Gastroesophageal sphincter (tissue), 4 donors: ENCODE measurements around the gene SUN1. TPM values are rescaled to one million over a fixed set of nuclear protein-coding genes. Genes with fewer than 3 reads are reported as not detected.
A peak's percentile ranks its signal among the peaks of the same experiment; 100 is the strongest.

Experiments used
- ATAC-seq: fragments of 150-250 bp; one replicate; pipeline ENCODE4 v1.9.1; 2016; ENCODE audit warnings: mild to moderate bottlenecking, moderate library complexity
- H3K27ac ChIP-seq, 4 donors: fragments of 200-600 bp; sonication (generic) in 3 of 4; 1 replicate in 3 of 4; 2 replicates in 1 of 4; pipeline ENCODE4 v1.5.1; 2016 to 2019
- H3K27me3 ChIP-seq: fragments of 200-600 bp; sonication (generic); one replicate; pipeline ENCODE4 v1.5.1; 2019
- H3K36me3 ChIP-seq, 2 donors: fragments of 200-600 bp; sonication (generic); one replicate each; pipeline ENCODE4 v1.5.1; 2019; ENCODE audit warnings: control low read depth in 1 of 2
- H3K4me1 ChIP-seq, 3 donors: fragments of 200-600 bp; sonication (generic); 1 replicate in 2 of 3; 2 replicates in 1 of 3; pipeline ENCODE4 v1.5.1; 2016 to 2019; ENCODE audit warnings: control low read depth in 2 of 3
- H3K4me3 ChIP-seq, 2 donors: fragments of 200-600 bp; sonication (generic); one replicate each; pipeline ENCODE4 v1.5.1; 2019; ENCODE audit warnings: mild to moderate bottlenecking in 1 of 2, moderate library complexity in 1 of 2
- H3K9me3 ChIP-seq, 3 donors: fragments of 200-600 bp; sonication (generic); one replicate each; pipeline ENCODE4 v1.5.1; 2017 to 2019; ENCODE audit warnings: control low read depth in 2 of 3
- CTCF ChIP-seq, 4 experiments: fragments of 200-600 bp in 2 of 4; fragments of 450-650 bp in 2 of 4; sonication (generic) in 1 of 4; IDR thresholded peaks; one replicate each; pipeline ENCODE4 v1.5.1; 2017 to 2019; ENCODE audit warnings: antibody characterized with exemption in 4 of 4, mild to moderate bottlenecking in 2 of 4, moderate library complexity in 2 of 4
- EP300 ChIP-seq: sonication (generic); formaldehyde crosslinking; IDR thresholded peaks from one replicate; pipeline ENCODE4 v1.6.1; 2017; ENCODE audit warnings: antibody characterized with exemption, mild to moderate bottlenecking
- POLR2A ChIP-seq, 2 donors: fragments of 450-650 bp; IDR thresholded peaks; one replicate each; pipeline ENCODE4 v1.6.1; 2017; ENCODE audit warnings: antibody characterized with exemption in 2 of 2, mild to moderate bottlenecking in 2 of 2, moderate library complexity in 1 of 2
- POLR2AphosphoS5 ChIP-seq: sonication (generic); formaldehyde crosslinking; IDR thresholded peaks from one replicate; pipeline ENCODE4 v1.6.1; 2017; ENCODE audit warnings: antibody characterized with exemption
- WGBS, 2 donors: methylation state at CpG; one replicate each; pipeline ENCODE4 v1.1.5; 2018; ENCODE audit warnings: low coverage in 1 of 2; 5-methylcytosine and 5-hydroxymethylcytosine counted together
- total RNA-seq, 4 donors: library from RNA; depleted of rRNA; stranded (reverse); fragments of >200 nt; gene quantifications; one replicate each; pipeline ENCODE4 v1.1.0, GENCODE V29; 2016

SUN1 gene
- total RNA-seq, 4 donors from 2014 or later, result 151 to 261 (median 231) TPM

- no peaks in the 10 kb centered on the region for H3K27me3 ChIP-seq
- H3K4me1 ChIP-seq, result peaks cover 11 to 100% (median 61%) of the 10 kb centered on the region in 3 donors
- H3K36me3 ChIP-seq, result peaks cover 0 to 6% of the 10 kb centered on the region in 2 donors
- H3K27ac ChIP-seq, result peak overlapping the region; percentile 90 to 96 (median 92)
- WGBS, 2 donors, result 57% methylated on average over 4 to 11 of the region's 12 CpGs
- ATAC-seq, result no peak
- no peaks in the 10 kb centered on the region for H3K9me3 ChIP-seq
- no peak for TF ChIP-seq EP300
- no peak for TF ChIP-seq POLR2A (IDR thresholded peaks at IDR 0.05)
- no peak for TF ChIP-seq CTCF (IDR thresholded peaks at IDR 0.05)
- TF ChIP-seq POLR2AphosphoS5, result no peak
- no peak overlapping the region for H3K4me3 ChIP-seq
Measured at GRCh38 chr7:830069-830468, 2.2 kb upstream of the SUN1 start.

DNA sequence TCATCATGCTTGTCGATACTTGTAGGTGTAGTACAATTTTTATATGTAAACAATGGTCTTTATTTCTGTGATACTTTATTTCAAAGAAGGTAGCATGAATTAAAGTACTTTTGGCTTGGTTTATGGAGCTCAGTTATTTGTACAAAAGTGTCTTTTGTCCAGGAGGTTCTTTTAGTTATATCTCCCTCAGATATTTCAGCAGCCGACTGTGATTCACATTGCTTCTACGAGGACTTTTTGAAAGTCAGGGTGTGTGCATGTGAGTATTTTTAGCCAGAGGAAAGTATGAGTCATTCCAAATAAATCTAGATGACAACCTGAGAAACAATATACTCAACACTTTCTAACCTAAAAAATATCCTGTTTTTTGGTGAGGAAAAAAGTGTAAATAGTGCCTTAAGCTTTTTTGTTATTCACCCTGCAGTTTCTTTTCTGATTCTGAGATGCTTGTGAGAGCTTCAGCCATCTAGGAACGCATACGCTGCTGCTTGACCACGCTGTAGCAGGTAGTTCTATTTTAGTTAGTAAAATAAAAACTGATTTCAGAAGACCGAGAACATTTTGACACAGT, 595 bp upstream of the SUN1 start:
- Histone ChIP-seq H3K27ac (peak overlapping the region; percentile 90 to 96 (median 92)), H3K9me3 (no peaks in the 10 kb centered on the region), H3K4me1 (peaks cover 11 to 100% (median 60%) of the 10 kb centered on the region in 3 donors), H3K27me3 (no peaks in the 10 kb centered on the region), H3K36me3 (peaks cover 0 to 6% of the 10 kb centered on the region in 2 donors), H3K4me3 (peak overlapping the region; percentile 4 to 28)
- peak; percentile 83 for ATAC-seq
- no peak for TF ChIP-seq EP300
- TF ChIP-seq CTCF (IDR thresholded peaks at IDR 0.05), result no peak
- peak in 1 of 2 donors; percentile 31 for TF ChIP-seq POLR2A (IDR thresholded peaks at IDR 0.05)
- peak; percentile 93 for TF ChIP-seq POLR2AphosphoS5
- 6 to 21% methylated on average over 6 to 7 of the region's 7 CpGs for WGBS, 2 donors

DNA sequence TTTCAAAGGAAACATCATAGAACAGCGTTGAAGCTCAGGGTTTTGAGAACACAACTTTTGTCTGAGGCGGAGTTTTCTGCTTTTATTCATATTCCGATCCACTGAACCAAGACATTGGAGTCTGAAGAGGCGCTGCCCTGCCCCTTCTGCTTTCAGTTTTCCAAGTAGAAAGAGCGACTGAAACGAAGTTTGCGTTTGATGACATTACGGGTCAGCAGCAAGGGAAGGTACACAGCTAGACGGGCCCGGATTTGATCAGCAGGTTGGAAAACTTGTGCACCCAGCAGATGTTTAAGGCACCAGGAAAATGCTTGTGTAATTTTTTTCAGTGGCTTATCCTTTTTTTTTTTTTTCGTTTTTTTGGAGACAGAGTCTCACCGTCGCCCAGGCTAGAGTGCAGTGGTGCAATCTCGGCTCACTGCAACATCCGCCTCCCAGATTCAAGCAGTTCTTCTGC, 720 bp downstream of the SUN1 start:
- 31 to 39% methylated on average over 10 to 15 of the region's 15 CpGs for WGBS, 2 donors
- ATAC-seq, result no peak
- Histone ChIP-seq H3K4me3 (peak overlapping the region in 1 of 2 donors; percentile 1), H3K36me3 (peaks cover 0 to 6% of the 10 kb centered on the region in 2 donors), H3K27ac (peak overlapping the region; percentile 90 to 96 (median 92)), H3K9me3 (no peaks in the 10 kb centered on the region), H3K27me3 (no peaks in the 10 kb centered on the region), H3K4me1 (peaks cover 11 to 100% (median 65%) of the 10 kb centered on the region in 3 donors)
- no peak for TF ChIP-seq POLR2A (IDR thresholded peaks at IDR 0.05)
- TF ChIP-seq POLR2AphosphoS5, result no peak
- TF ChIP-seq EP300, result no peak
- no peak for TF ChIP-seq CTCF (IDR thresholded peaks at IDR 0.05)

DNA sequence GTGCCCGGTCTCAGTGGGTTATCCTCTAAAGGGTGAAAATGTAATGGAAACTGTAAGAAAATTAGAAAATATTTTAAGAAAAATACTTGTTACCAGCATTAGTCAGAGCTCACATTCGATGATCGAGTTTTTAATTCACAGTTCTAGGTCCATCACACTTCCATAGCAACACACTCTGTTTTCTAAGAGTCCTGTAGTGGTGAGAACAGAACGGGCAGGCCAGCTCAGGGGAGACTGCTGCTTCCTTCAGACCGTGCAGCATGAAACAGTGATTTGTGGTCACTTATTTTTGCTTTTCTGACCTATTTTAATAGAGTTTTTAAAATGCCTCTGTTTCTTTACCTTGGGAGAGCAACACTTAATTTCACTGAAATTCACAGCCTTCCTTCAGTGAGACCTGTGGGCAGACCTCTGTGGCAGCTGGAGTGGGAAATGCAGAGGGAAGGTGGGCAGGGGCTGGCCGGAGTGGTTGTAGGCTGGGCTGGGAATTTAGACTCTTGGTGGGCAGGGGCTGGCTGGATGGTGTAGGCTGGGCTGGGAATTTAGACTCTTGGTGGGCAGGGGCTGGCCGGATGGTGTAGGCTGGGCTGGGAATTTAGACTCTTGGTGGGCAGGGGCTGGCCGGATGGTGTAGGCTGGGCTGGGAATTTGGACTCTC, 1.5 kb downstream of the SUN1 start:
- Histone ChIP-seq H3K9me3 (no peaks in the 10 kb centered on the region), H3K4me3 (no peak overlapping the region), H3K27me3 (no peaks in the 10 kb centered on the region), H3K4me1 (peaks cover 11 to 100% (median 66%) of the 10 kb centered on the region in 3 donors), H3K36me3 (peaks cover 0 to 8% of the 10 kb centered on the region in 2 donors), H3K27ac (peak overlapping the region; percentile 90 to 96 (median 92))
- TF ChIP-seq CTCF (IDR thresholded peaks at IDR 0.05) (no peak), EP300 (no peak)
- no peak for ATAC-seq
- 20 to 45% methylated on average over 8 of the region's 8 CpGs for WGBS, 2 donors

DNA sequence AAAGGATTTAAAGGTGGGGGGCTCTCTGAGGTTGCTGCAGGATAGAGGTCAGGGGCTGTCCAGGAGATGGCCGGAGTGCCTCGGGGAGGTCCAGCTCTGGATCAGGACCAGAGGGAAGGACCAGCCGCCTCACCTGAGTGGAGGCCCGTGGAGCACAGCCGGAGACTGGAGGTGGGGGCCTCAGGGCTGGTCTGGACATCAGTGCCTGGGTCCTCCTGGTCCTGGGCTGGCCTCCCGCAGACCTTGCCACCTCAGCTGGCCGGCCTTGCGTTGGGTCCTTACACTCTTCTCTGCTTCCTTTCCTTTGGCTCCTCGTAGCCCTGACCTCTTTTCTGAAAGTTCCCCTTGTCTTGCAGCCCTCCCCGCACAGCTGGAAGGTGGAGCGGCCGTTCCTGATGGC, 2.0 kb downstream of the SUN1 start:
- H3K4me1 ChIP-seq, result peaks cover 11 to 100% (median 61%) of the 10 kb centered on the region in 3 donors
- no peak for ATAC-seq

More for the DNA sequence above, 2.0 kb downstream of the SUN1 start:
- Histone ChIP-seq H3K27me3 (no peaks in the 10 kb centered on the region), H3K4me3 (no peak overlapping the region), H3K36me3 (peaks cover 0 to 13% of the 10 kb centered on the region in 2 donors), H3K9me3 (no peaks in the 10 kb centered on the region), H3K27ac (peak overlapping the region; percentile 90 to 96 (median 92))
- TF ChIP-seq CTCF (IDR thresholded peaks at IDR 0.05) (no peak), POLR2AphosphoS5 (no peak)
- WGBS, 2 donors, result 68 to 82% methylated on average over 3 to 6 of the region's 12 CpGs
